ENCODE results near the gene ONECUT1. TPM values are rescaled to one million over a fixed set of nuclear protein-coding genes. Genes with fewer than 3 reads are reported as not detected.

The ONECUT1 gene
- total RNA-seq, 1 experiment from 2014 or later, result 35.9 TPM

DNA sequence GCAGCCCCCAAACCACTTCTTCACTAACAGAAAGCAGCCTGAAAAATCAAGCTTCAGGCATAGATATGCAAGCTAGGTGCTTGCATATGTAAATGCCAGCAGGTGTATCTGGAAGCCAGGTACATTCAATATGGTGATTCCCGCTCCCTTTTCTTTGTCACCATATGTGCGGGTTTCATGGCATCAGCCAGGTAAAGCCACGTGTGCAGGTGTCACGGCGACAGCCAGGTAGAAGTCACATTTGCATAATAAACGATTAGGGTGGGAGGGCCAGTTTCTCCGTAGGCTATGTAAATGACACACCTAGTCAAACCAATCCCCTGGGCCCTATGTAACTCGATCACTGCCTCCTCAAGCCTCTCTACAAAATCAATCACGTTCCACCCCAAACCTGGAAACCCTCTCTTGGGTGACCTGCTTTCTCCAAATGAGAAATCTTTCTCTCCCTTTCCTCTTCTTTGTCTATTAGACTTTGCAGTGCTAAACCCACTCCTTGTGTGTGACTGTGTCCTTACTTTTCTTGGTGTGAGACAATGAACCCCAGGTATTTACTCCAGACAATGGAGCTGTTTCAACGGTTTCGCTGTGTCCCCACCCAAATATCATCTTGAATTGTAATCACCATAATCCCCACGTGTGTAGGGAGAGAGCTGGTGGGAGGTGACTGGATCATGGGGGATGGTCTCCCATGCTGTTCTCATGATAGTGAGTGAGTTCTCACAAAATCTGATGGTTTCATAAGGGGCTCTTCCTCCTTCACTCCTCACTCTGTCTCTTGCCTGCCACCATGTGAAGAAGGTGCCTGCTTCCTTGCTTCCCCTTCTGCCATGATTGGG lies 44.6 kb downstream of the ONECUT1 start (continued):
- TF ChIP-seq CREM (CRISPR knock-in tag; IDR thresholded peaks at IDR 0.05), result no peak; the same call in 1 of the 2 replicates
- no peak; the same call in 1 of the 2 replicates for TF ChIP-seq TEAD1 (CRISPR knock-in tag; IDR thresholded peaks at IDR 0.05)
- peak; percentile 74 for TF ChIP-seq USF2 (CRISPR knock-in tag; IDR thresholded peaks at IDR 0.05)
- no peak for TF ChIP-seq ZNF219 (CRISPR knock-in tag; IDR thresholded peaks at IDR 0.05; ENCODE audit: borderline replicate concordance)
- no peak for TF ChIP-seq IRF2 (CRISPR knock-in tag; IDR thresholded peaks at IDR 0.05; ENCODE audit: borderline replicate concordance, low read depth)
- no peak; the same call in 1 of the 2 replicates for TF ChIP-seq ARID4B (CRISPR knock-in tag; IDR thresholded peaks at IDR 0.05; ENCODE audit: borderline replicate concordance)
- TF ChIP-seq HMGXB4 (CRISPR knock-in tag; IDR thresholded peaks at IDR 0.05), result no peak
- no peak for TF ChIP-seq ATF2 (CRISPR knock-in tag; IDR thresholded peaks at IDR 0.05; ENCODE audit: borderline replicate concordance, low read depth)
- no peak for TF ChIP-seq ZNF317 (CRISPR knock-in tag; IDR thresholded peaks at IDR 0.05; ENCODE audit: borderline replicate concordance, low read depth)
- TF ChIP-seq EMX1 (CRISPR knock-in tag; IDR thresholded peaks at IDR 0.05), result 0 out of 2 replicates have a peak, but pooled peaks have one; percentile 34
- TF ChIP-seq FOXK1 (CRISPR knock-in tag; IDR thresholded peaks at IDR 0.05), result peak; percentile 66; the same call in 1 of the 2 replicates
- TF ChIP-seq FOXP1 (CRISPR knock-in tag; IDR thresholded peaks at IDR 0.05; ENCODE audit: borderline replicate concordance), result no peak
- no peak for TF ChIP-seq SOX15 (CRISPR knock-in tag; IDR thresholded peaks at IDR 0.05)
- TF ChIP-seq, protein P1, sequence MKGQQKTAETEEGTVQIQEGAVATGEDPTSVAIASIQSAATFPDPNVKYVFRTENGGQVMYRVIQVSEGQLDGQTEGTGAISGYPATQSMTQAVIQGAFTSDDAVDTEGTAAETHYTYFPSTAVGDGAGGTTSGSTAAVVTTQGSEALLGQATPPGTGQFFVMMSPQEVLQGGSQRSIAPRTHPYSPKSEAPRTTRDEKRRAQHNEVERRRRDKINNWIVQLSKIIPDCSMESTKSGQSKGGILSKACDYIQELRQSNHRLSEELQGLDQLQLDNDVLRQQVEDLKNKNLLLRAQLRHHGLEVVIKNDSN (CRISPR knock-in tag; IDR thresholded peaks at IDR 0.05), result peak; percentile 80
- TF ChIP-seq MXD4 (CRISPR knock-in tag; IDR thresholded peaks at IDR 0.05; ENCODE audit: borderline replicate concordance), result no peak
- no peak for TF ChIP-seq ZNF232 (CRISPR knock-in tag; IDR thresholded peaks at IDR 0.05)
- TF ChIP-seq PRRX2 (CRISPR knock-in tag; IDR thresholded peaks at IDR 0.05), result no peak
- no peak for TF ChIP-seq E2F5 (CRISPR knock-in tag; IDR thresholded peaks at IDR 0.05)
- TF ChIP-seq TEAD4 (CRISPR knock-in tag; IDR thresholded peaks at IDR 0.05), result no peak
- TF ChIP-seq NR2C2 (CRISPR knock-in tag; IDR thresholded peaks at IDR 0.05), result no peak
- no peak for TF ChIP-seq E2F4 (CRISPR knock-in tag; IDR thresholded peaks at IDR 0.05; ENCODE audit: borderline replicate concordance, low read depth)
- no peak for TF ChIP-seq ZNF396 (CRISPR knock-in tag; IDR thresholded peaks at IDR 0.05; ENCODE audit: borderline replicate concordance)
- TF ChIP-seq ZNF423 (CRISPR knock-in tag; IDR thresholded peaks at IDR 0.05), result no peak
- TF ChIP-seq ERG (CRISPR knock-in tag; IDR thresholded peaks at IDR 0.05), result no peak
- TF ChIP-seq GRHL2 (CRISPR knock-in tag; IDR thresholded peaks at IDR 0.05; ENCODE audit: insufficient replicate concordance, severe bottlenecking), result no peak
